Muscle layer of colon (tissue), 2 donors: ENCODE measurements around the gene TIAM1.

Source experiments
- H3K27ac ChIP-seq: one replicate; pipeline ENCODE4 v1.7.0; 2013; ENCODE audit warnings: low read depth, mild to moderate bottlenecking, low read length, moderate library complexity
- H3K27me3 ChIP-seq, 2 donors: one replicate each; pipeline ENCODE4 v1.7.0; 2013; ENCODE audit warnings: low read length in 2 of 2, mild to moderate bottlenecking in 2 of 2; ENCODE audit not compliant: insufficient read depth in 2 of 2, control insufficient read depth in 1 of 2
- H3K36me3 ChIP-seq: one replicate; pipeline ENCODE4 v1.7.0; 2013; ENCODE audit warnings: mild to moderate bottlenecking, low read length; ENCODE audit not compliant: insufficient read depth
- H3K4me1 ChIP-seq: one replicate; pipeline ENCODE4 v1.7.0; 2013; ENCODE audit warnings: mild to moderate bottlenecking, low read length; ENCODE audit not compliant: insufficient read depth
- H3K4me3 ChIP-seq, 2 donors: one replicate each; pipeline ENCODE4 v1.7.0; 2013; ENCODE audit warnings: low read length in 2 of 2, low read depth in 1 of 2, mild to moderate bottlenecking in 1 of 2, moderate library complexity in 1 of 2
- H3K9ac ChIP-seq: one replicate; pipeline ENCODE4 v1.7.0; 2013; ENCODE audit warnings: low read length
- H3K9me3 ChIP-seq: one replicate; pipeline ENCODE4 v1.7.0; 2013; ENCODE audit warnings: mild to moderate bottlenecking, low read length
- donor health status: abdominal sarcoma.
- donor health status: Adenocarcinoma of cecum.

The TIAM1 gene

GRCh38 chr21:31195334-31196015 lies 148.6 kb downstream of the TIAM1 start:
- no peak overlapping the region for H3K9ac ChIP-seq
- H3K4me1 ChIP-seq, result no peaks in the 10 kb centered on the region
- H3K27me3 ChIP-seq, result no peaks in the 10 kb centered on the region
- H3K4me3 ChIP-seq, result no peak overlapping the region
- H3K27ac ChIP-seq, result no peak overlapping the region
- H3K9me3 ChIP-seq, result no peaks in the 10 kb centered on the region
- no peaks in the 10 kb centered on the region for H3K36me3 ChIP-seq

DNA sequence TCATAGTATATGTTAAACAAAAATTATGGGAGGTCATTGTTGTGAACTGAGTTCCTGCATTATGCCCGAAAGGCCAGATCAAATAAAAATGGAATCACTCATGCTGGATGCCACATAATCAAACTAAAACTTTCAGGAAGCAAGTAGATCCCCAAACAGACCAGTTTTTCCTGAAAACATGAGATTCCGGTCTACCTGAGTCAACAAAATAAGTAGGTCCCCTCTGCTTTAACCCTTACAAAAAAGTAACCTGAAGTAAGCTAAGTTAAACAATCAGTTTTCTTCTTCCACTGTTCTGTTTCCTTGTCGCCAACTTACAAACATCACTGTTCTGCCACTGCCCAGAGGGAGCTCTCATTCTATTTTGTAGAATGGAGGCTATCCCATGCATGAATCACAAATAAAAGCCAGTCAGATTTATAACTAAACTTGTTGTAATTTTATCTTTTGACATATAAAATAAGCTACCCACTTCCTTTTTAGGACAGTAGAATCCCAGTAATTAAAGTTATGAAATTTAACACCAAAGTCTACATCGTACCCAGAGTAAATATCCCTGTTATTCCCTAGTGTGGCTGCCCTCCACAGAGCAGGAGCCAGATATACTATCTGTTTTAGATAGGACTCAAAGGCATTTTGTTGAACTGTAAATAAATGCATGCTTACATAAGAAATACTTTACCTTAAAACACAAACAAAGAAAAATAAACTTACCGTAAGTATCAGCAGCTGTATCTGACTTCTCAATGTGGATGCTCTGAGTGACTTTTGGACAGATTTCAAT lies 149.4 kb downstream of the TIAM1 start:
- H3K4me1 ChIP-seq, result no peaks in the 10 kb centered on the region
- H3K27ac ChIP-seq, result no peak overlapping the region
- H3K36me3 ChIP-seq, result no peaks in the 10 kb centered on the region
- H3K9me3 ChIP-seq, result no peaks in the 10 kb centered on the region
- H3K4me3 ChIP-seq, result no peak overlapping the region
- no peak overlapping the region for H3K9ac ChIP-seq
- no peaks in the 10 kb centered on the region for H3K27me3 ChIP-seq

DNA sequence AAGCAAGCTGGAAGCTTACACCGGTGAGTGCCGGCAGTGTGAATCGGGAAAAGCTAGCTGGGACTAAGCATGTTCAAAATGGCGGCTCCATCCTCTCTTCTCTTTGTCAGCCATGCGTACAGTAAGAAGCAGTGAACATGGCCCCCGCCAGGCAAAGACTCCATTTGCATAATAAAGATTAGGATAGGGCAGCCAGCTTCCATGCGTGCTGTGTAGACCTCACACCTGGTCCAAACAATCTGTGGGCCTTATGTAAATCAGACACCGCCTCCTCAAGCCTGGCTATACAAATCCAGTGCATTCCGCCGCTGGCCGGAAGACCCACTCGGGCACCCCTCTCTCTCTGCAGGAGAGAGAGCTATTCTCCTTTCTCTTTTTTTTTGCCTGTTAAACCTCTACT lies 150.3 kb downstream of the TIAM1 start:
- Histone ChIP-seq H3K36me3 (no peaks in the 10 kb centered on the region), H3K4me1 (no peaks in the 10 kb centered on the region), H3K9me3 (no peaks in the 10 kb centered on the region), H3K9ac (no peak overlapping the region), H3K27me3 (no peaks in the 10 kb centered on the region), H3K27ac (no peak overlapping the region), H3K4me3 (no peak overlapping the region)

DNA sequence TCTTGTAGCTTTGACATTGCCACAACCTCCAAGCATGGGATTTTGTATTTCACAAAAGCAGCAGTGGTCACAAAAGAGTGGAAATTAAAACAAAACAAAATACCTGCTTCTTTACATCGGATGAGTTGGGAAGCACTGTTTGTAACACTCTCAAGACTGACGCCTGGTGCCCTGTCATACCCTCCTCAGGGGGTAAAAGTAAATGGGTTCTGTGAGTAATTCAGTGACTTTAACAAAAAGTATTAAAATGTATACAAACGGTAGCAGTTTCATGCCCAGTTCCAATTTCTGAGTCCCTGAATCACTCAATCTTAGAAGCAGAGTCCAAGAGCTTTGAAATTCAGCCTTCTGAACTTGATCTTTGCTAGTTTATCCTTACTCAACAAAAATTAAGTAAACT lies 152.5 kb downstream of the TIAM1 start:
- Histone ChIP-seq H3K9ac (no peak overlapping the region), H3K27ac (no peak overlapping the region), H3K27me3 (no peaks in the 10 kb centered on the region), H3K4me3 (no peak overlapping the region), H3K36me3 (no peaks in the 10 kb centered on the region), H3K4me1 (no peaks in the 10 kb centered on the region), H3K9me3 (no peaks in the 10 kb centered on the region)

DNA sequence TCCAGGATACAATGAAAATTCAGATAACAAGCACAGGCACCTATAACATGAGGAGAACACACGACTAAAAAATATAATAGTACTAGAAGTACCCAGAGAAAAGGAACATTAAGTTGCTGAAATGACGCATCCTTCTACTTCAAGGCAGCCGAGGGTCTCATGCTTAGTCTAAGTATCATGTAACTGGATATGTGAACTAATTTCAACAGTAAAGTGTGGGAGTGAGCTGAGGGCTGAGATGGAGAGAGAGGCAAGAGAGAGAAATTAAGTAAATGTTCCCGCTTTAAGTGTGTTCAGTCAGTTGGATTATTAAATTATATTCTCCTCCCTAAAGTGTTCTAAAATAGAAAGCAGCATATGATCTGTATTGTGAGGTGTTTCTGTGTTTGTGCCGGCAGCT lies 153.5 kb downstream of the TIAM1 start:
- Histone ChIP-seq H3K4me3 (no peak overlapping the region), H3K9ac (no peak overlapping the region), H3K27ac (no peak overlapping the region), H3K36me3 (no peaks in the 10 kb centered on the region), H3K27me3 (no peaks in the 10 kb centered on the region), H3K9me3 (no peaks in the 10 kb centered on the region), H3K4me1 (no peaks in the 10 kb centered on the region)

DNA sequence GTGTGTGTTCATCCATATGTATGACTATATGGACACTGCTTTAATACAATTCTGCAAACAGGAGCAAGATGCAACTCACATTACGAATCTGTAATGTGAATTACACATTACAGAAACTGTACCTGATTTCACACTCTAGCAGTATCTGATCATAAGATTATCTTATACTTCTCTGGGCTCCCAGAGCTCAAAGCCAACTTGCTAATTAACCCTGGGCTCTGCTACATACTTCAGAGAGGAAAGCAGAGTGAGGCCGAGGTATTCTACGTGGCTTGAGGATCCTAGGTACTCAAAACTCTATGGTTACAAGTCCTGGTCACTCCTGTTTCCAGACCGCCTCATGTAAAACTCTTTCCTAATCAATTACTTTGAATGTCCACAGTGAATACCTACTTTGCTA lies 156.6 kb downstream of the TIAM1 start:
- no peaks in the 10 kb centered on the region for H3K36me3 ChIP-seq
- no peak overlapping the region for H3K27ac ChIP-seq
- no peak overlapping the region for H3K4me3 ChIP-seq
- no peaks in the 10 kb centered on the region for H3K4me1 ChIP-seq
- H3K9ac ChIP-seq, result no peak overlapping the region
- no peaks in the 10 kb centered on the region for H3K9me3 ChIP-seq
- no peaks in the 10 kb centered on the region for H3K27me3 ChIP-seq

DNA sequence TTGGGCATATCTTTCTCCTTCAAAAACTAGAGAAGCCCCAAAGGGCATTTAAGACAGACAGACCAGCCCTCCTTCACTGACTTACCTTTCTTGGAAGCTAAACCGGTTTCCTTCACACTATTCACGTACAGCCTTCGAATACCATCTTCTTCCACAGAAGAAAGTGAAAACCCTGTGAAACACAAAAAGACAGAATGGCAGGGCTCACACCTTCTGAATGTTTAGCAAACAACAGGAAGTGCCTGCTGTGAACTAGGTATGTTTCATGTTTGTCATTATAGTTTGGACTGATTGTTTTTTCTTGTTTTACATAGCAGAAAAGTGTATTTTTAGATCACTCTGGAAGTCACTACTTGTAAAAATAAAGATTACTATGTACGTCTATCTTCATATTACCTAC lies 157.1 kb downstream of the TIAM1 start:
- Histone ChIP-seq H3K36me3 (no peaks in the 10 kb centered on the region), H3K4me1 (no peaks in the 10 kb centered on the region), H3K4me3 (no peak overlapping the region), H3K27ac (no peak overlapping the region), H3K27me3 (no peaks in the 10 kb centered on the region), H3K9ac (no peak overlapping the region), H3K9me3 (no peaks in the 10 kb centered on the region)

- no peaks in the 10 kb centered on the region for H3K4me1 ChIP-seq
- H3K9me3 ChIP-seq, result no peaks in the 10 kb centered on the region
- no peak overlapping the region for H3K27ac ChIP-seq
- no peaks in the 10 kb centered on the region for H3K36me3 ChIP-seq
- no peaks in the 10 kb centered on the region for H3K27me3 ChIP-seq
- H3K4me3 ChIP-seq, result no peak overlapping the region
- no peak overlapping the region for H3K9ac ChIP-seq
Measured at GRCh38 chr21:31185663-31186062, 158.4 kb downstream of the TIAM1 start.

DNA sequence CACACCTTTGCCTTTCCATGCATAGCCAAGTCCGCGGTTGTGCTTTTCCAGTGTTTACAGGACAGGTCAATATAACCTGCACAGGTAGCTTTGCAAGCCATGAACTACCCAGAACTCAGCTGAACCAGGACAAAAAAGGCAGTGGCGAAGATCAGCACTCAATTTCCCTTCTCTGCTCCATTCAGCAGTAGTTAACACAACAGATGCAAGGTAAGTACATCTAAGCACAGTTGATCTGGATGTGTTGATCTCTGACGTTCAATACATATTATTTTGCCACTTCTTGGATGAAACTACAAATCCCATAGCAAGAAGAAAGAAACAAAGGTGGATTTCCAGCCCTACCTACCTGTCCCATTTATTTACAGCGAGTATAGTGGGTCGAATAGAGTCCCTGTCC lies 159.2 kb downstream of the TIAM1 start:
- Histone ChIP-seq H3K27me3 (no peaks in the 10 kb centered on the region), H3K9ac (no peak overlapping the region), H3K27ac (no peak overlapping the region), H3K4me3 (no peak overlapping the region), H3K36me3 (no peaks in the 10 kb centered on the region), H3K4me1 (no peaks in the 10 kb centered on the region), H3K9me3 (no peaks in the 10 kb centered on the region)

- Histone ChIP-seq H3K4me1 (no peaks in the 10 kb centered on the region), H3K27ac (no peak overlapping the region), H3K36me3 (no peaks in the 10 kb centered on the region), H3K9ac (no peak overlapping the region), H3K27me3 (no peaks in the 10 kb centered on the region), H3K4me3 (no peak overlapping the region), H3K9me3 (no peaks in the 10 kb centered on the region)
Measured at GRCh38 chr21:31184459-31184858, 159.6 kb downstream of the TIAM1 start.

DNA sequence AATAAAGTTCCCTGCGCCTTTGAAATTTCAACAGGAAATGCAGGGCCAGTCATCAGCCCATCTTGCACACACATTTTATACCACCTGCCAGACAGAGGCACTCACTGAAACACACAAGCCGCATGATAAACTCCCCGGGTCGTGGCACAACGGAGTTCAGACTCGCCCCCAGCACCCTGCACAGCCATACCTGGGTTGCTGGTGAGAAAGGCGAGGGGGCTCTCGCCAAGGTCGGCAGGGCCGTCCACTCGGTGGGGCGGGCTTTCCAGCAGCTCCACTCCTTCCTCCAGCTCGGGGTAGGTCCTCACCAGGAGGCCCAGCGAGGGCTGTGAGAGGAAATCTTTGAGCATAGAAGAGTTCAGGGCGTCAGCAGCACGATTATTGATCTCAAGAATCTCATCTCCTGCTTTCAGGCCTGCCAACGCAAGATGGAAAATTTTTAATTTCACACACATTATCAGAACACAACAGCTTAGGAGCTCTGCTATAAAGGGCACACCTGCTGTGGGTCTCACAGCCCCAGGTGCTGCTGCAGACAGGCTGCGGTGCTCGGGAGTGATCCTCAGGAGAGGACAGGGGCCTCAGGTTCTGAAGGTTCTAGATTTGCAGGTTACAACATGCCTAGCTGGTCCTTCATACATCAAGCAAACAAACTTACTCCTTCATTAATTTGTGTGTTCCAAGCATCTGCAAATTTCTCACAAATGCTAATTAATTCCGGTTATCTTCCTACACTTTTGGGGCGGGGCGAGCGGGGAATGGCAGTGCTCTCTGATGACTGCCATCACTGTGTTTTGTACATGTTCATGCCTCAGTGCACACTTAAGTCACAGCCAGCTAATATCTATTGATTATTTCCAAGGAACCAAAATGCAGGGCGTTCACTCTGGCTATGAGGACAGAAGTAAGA lies 161.6 kb downstream of the TIAM1 start:
- no peaks in the 10 kb centered on the region for H3K9me3 ChIP-seq
- H3K27ac ChIP-seq, result no peak overlapping the region

More for the DNA sequence above, 161.6 kb downstream of the TIAM1 start:
- no peaks in the 10 kb centered on the region for H3K4me1 ChIP-seq
- H3K9ac ChIP-seq, result no peak overlapping the region
- no peak overlapping the region for H3K4me3 ChIP-seq
- no peaks in the 10 kb centered on the region for H3K36me3 ChIP-seq
- H3K27me3 ChIP-seq, result no peaks in the 10 kb centered on the region
